GM23338 (cell line): ENCODE data around the gene FAM185A. TPM values are rescaled to one million over a fixed set of nuclear protein-coding genes. Genes with fewer than 3 reads are reported as not detected.
"Not testable (repeated sequence)": the region's sequence is repeated elsewhere in the genome, so short reads cannot be mapped to it uniquely, and the experiment has no call there.

Experiments
- ATAC-seq: fragments of 200-7000 bp; cut with Tn5 transposase; 3 replicates; pipeline ENCODE4 v1.9.1; 2020
- DNase-seq: peaks from one replicate; pipeline ENCODE4 v3.0.0-alpha.2; 2015; ENCODE audit warnings: low spot score
- H2AFZ ChIP-seq: fragments of 200-600 bp; sonication (generic); 2 replicates; pipeline ENCODE4 v1.8.0; 2016; ENCODE audit warnings: antibody characterized with exemption, mild to moderate bottlenecking, moderate library complexity
- H3F3A ChIP-seq: fragments of 200-600 bp; sonication (generic); replicated peaks from 2 replicates; pipeline ENCODE4 v1.8.0; 2017; ENCODE audit warnings: antibody characterized with exemption, mixed run types, low read depth
- H3K27ac ChIP-seq: fragments of 200-600 bp; sonication (generic); 2 replicates; pipeline ENCODE4 v1.6.1; 2016; ENCODE audit warnings: low read depth
- H3K27me3 ChIP-seq: fragments of 200-600 bp; sonication (generic); 2 replicates; pipeline ENCODE4 v1.8.0; 2016; ENCODE audit warnings: mild to moderate bottlenecking, mixed run types, moderate library complexity; ENCODE audit not compliant: insufficient read depth
- H3K36me3 ChIP-seq: fragments of 200-600 bp; sonication (generic); 2 replicates; pipeline ENCODE4 v1.8.0; 2016; ENCODE audit warnings: mild to moderate bottlenecking; ENCODE audit not compliant: insufficient read depth
- H3K4me1 ChIP-seq: fragments of 200-600 bp; sonication (generic); 2 replicates; pipeline ENCODE4 v1.8.0; 2016; ENCODE audit warnings: mild to moderate bottlenecking, moderate library complexity; ENCODE audit not compliant: insufficient read depth
- H3K4me2 ChIP-seq: fragments of 200-600 bp; sonication (generic); 2 replicates; pipeline ENCODE4 v1.7.1; 2017; ENCODE audit warnings: mixed run types
- H3K4me3 ChIP-seq: fragments of 200-600 bp; sonication (generic); 2 replicates; pipeline ENCODE4 v1.6.1; 2016; ENCODE audit warnings: mixed run types
- H3K79me2 ChIP-seq: fragments of 200-600 bp; sonication (generic); replicated peaks from 2 replicates; pipeline ENCODE4 v1.8.0; 2017; ENCODE audit warnings: mild to moderate bottlenecking; ENCODE audit not compliant: insufficient read depth
- H3K9me2 ChIP-seq: fragments of 200-600 bp; sonication (generic); 2 replicates; pipeline ENCODE4 v1.8.0; 2017; ENCODE audit not compliant: insufficient read depth
- H4K20me1 ChIP-seq: fragments of 200-600 bp; sonication (generic); replicated peaks from 2 replicates; pipeline ENCODE4 v1.8.0; 2017; ENCODE audit warnings: mild to moderate bottlenecking; ENCODE audit not compliant: insufficient read depth
- H3K27ac Mint-ChIP-seq: 2 replicates; pipeline ENCODE4 v1.8.0; 2020; ENCODE audit warnings: inconsistent platforms, mild to moderate bottlenecking, moderate library complexity, mixed read lengths
- H3K27me3 Mint-ChIP-seq: 3 replicates; pipeline ENCODE4 v1.8.0; 2022; ENCODE audit warnings: low read depth, mild to moderate bottlenecking, moderate library complexity, mixed read lengths, inconsistent platforms; ENCODE audit not compliant: insufficient read depth, poor library complexity
- H3K36me3 Mint-ChIP-seq: 3 replicates; pipeline ENCODE4 v1.8.0; 2021; ENCODE audit warnings: low read depth, mild to moderate bottlenecking, inconsistent platforms, moderate library complexity, mixed read lengths
- H3K4me1 Mint-ChIP-seq: 3 replicates; pipeline ENCODE4 v1.8.0; 2020; ENCODE audit warnings: mild to moderate bottlenecking, inconsistent platforms, mixed read lengths
- H3K4me3 Mint-ChIP-seq: 3 replicates; pipeline ENCODE4 v1.8.0; 2021; ENCODE audit warnings: moderate library complexity, mild to moderate bottlenecking, inconsistent platforms, mixed read lengths
- H3K9me3 Mint-ChIP-seq: 3 replicates; pipeline ENCODE4 v1.8.0; 2020; ENCODE audit warnings: moderate library complexity, mild to moderate bottlenecking, inconsistent platforms, mixed read lengths
- polyA plus RNA-seq: library from polyadenylated mRNA; unstranded; fragments of >200 nt; fragmentation: Nextera tagmentation; extraction: Ambion mirVana; gene quantifications from 2 replicates; pipeline ENCODE4 v1.2.1, GENCODE V29; 2016
- total RNA-seq: library from RNA; depleted of rRNA; stranded (reverse); fragments of >200 nt; shearing (Covaris generic); gene quantifications from 2 replicates; pipeline ENCODE4 v1.2.3, GENCODE V29; 2014

The FAM185A gene
- total and polyA plus RNA-seq, 2 experiments from 2014 or later: 5.7 to 11.7 TPM

- not testable (repeated sequence) for H3K4me3 ChIP-seq, ATAC-seq, H3K9me2 ChIP-seq, H3K27ac Mint-ChIP-seq, H3K4me1 Mint-ChIP-seq, H3K4me2 ChIP-seq, H3K79me2 ChIP-seq, DNase-seq, H3K9me3 Mint-ChIP-seq, H2AFZ ChIP-seq, H3K27me3 ChIP-seq, H3K36me3 Mint-ChIP-seq, H3F3A ChIP-seq, H3K4me1 ChIP-seq, H3K27ac ChIP-seq, H4K20me1 ChIP-seq, H3K36me3 ChIP-seq, H3K27me3 Mint-ChIP-seq, H3K4me3 Mint-ChIP-seq
These were observed 20.9 kb downstream of the FAM185A start for GRCh38 chr7:102769657-102770192.

GRCh38 chr7:102770467-102770866 lies 21.7 kb downstream of the FAM185A start:
- H3K27ac Mint-ChIP-seq, H3K36me3 Mint-ChIP-seq, ATAC-seq, H2AFZ ChIP-seq, H3K9me2 ChIP-seq, H3K4me1 ChIP-seq, H3K4me3 ChIP-seq, H4K20me1 ChIP-seq, H3K79me2 ChIP-seq, H3K4me1 Mint-ChIP-seq, H3F3A ChIP-seq, H3K27ac ChIP-seq, H3K4me3 Mint-ChIP-seq, H3K27me3 Mint-ChIP-seq, H3K4me2 ChIP-seq, H3K9me3 Mint-ChIP-seq, DNase-seq, H3K36me3 ChIP-seq, H3K27me3 ChIP-seq: not testable (repeated sequence)

GRCh38 chr7:102776217-102776616 lies 27.4 kb downstream of the FAM185A start:
- Mint-ChIP-seq H3K36me3 (peaks cover 28% of the 10 kb centered on the region), H3K9me3 (peaks cover 19% of the 10 kb centered on the region)
- H3K27ac ChIP-seq, H3K4me3 ChIP-seq, H3K4me1 ChIP-seq, H3K27me3 ChIP-seq, H3K36me3 ChIP-seq, H3K27me3 Mint-ChIP-seq, H3F3A ChIP-seq, H3K4me2 ChIP-seq, H3K79me2 ChIP-seq, ATAC-seq, H4K20me1 ChIP-seq, H3K4me3 Mint-ChIP-seq, DNase-seq, H3K4me1 Mint-ChIP-seq, H2AFZ ChIP-seq, H3K9me2 ChIP-seq, H3K27ac Mint-ChIP-seq: not testable (repeated sequence)

DNA sequence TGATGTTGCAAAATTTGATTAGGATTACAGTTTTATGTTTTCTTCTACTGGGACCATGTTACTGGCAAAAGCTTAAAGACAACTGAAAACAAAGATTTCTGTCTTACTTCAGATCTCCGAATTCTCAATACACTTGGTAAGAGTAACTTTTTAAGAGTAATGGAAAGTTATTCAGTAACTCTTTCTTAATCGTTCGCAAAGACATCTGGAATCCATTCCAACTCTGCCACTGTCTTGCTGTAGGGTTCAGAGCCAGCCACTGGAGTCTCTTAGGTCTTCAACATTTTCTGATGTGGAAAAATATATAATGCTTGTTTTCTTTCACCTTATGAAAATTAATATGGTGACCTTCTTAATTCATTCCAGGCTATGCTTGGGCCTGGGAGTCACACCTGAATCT lies 29.9 kb downstream of the FAM185A start:
- H3K4me1 Mint-ChIP-seq, H3K4me2 ChIP-seq, H3K27me3 ChIP-seq, H3K4me1 ChIP-seq, H3K27me3 Mint-ChIP-seq, H3K9me2 ChIP-seq, ATAC-seq, H3K27ac Mint-ChIP-seq, H2AFZ ChIP-seq, H3K4me3 ChIP-seq, H3K4me3 Mint-ChIP-seq, H3K36me3 ChIP-seq, H4K20me1 ChIP-seq, DNase-seq, H3F3A ChIP-seq, H3K79me2 ChIP-seq, H3K27ac ChIP-seq: not testable (repeated sequence)
- Mint-ChIP-seq H3K36me3 (peaks cover 42% of the 10 kb centered on the region), H3K9me3 (peaks cover 31% of the 10 kb centered on the region)

GRCh38 chr7:102780926-102781325 lies 32.1 kb downstream of the FAM185A start:
- H3K9me3 Mint-ChIP-seq: peaks cover 35% of the 10 kb centered on the region
- not testable (repeated sequence) for H3K36me3 ChIP-seq, DNase-seq, H3K4me3 Mint-ChIP-seq, H3K27ac Mint-ChIP-seq, H3K4me2 ChIP-seq, H3K4me1 ChIP-seq, H3K27me3 Mint-ChIP-seq, H4K20me1 ChIP-seq, H3K79me2 ChIP-seq, H3F3A ChIP-seq, ATAC-seq, H3K27me3 ChIP-seq, H3K27ac ChIP-seq, H3K4me1 Mint-ChIP-seq, H2AFZ ChIP-seq, H3K4me3 ChIP-seq, H3K9me2 ChIP-seq
- peaks cover 44% of the 10 kb centered on the region for H3K36me3 Mint-ChIP-seq

DNA sequence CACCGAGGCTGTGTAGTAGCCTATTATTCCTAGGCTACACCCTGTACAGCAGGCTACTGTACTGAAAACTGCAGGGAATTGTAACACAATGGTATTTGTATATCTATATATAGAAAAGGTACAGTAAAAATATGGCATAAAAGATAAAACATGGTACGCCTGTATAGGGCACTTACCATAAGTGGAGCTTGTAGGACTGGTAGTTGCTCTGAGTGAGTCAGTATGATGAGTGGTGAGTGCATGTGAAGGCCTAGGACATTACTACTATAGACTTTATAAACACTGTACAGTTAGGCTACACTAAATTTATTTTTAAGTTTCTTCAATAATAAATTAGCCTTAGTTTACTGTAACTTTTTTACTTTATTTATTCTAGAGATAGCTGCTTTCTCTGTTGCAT lies 40.0 kb downstream of the FAM185A start:
- not testable (repeated sequence) for H3K79me2 ChIP-seq, H3K27me3 Mint-ChIP-seq, H2AFZ ChIP-seq, H3K36me3 ChIP-seq, H3K36me3 Mint-ChIP-seq, H3K4me3 ChIP-seq, H3K9me3 Mint-ChIP-seq, H3K4me1 Mint-ChIP-seq, H3K4me2 ChIP-seq, H3K27ac ChIP-seq, H3K4me3 Mint-ChIP-seq, H3K9me2 ChIP-seq, H3K27ac Mint-ChIP-seq, DNase-seq, H3K4me1 ChIP-seq, H4K20me1 ChIP-seq, H3K27me3 ChIP-seq, ATAC-seq, H3F3A ChIP-seq
